HG02571 (cell line): ENCODE measurements around the gene FKBP11.

Experiments
- ATAC-seq: cut with Tn5 transposase; IDR thresholded peaks from one replicate; pipeline ENCODE4 v1.9.1; 2021; ENCODE audit warnings: mild to moderate bottlenecking, moderate library complexity; ENCODE audit not compliant: unreplicated experiment

Gene FKBP11

GRCh38 chr12:48925304-48926011, at the start of gene FKBP11:
FKBP11 (minus strand) TSS chr12:48925492; CDS start chr12:48925428, 64 bp downstream.
- peak; percentile 76 for ATAC-seq

DNA sequence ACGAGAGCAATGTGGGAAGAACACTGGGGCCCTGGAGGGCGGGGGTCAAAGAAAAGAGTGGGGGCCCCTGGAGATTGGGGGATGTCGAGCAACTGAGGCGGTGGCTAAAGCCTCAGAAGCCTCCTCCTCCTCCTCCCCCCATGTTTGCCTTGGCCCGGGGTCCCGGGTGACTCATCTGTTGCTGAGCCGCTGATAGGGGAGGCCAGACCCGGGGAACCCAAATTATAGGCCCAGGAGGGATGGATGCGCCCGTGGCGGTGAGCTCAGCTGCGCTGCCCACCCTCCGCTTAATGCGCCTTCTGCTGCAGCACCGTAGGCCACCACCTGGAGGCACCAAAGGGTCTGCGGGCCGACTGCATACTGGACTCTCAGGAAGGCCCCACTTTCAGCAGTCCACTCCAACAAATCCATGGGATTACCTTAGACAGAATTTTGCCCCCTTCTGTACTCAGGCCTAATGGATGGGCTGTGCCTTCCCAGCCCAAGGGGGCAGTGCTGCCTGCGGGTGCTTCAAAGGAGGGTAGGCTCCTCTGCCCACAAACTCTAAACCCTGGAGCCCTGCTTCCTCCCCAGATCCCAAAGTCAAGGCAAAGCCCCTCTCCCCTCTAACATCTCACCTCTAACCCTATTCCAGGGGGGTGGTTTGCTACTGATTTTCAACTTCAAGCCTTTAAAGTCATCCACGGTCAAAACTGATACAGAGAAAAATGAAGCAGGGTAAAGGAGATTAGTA, 48.8 kb upstream of the FKBP11 start:
- ATAC-seq = no peak

GRCh38 chr12:48973531-48973930, 48.2 kb upstream of the FKBP11 start:
- ATAC-seq = no peak

DNA sequence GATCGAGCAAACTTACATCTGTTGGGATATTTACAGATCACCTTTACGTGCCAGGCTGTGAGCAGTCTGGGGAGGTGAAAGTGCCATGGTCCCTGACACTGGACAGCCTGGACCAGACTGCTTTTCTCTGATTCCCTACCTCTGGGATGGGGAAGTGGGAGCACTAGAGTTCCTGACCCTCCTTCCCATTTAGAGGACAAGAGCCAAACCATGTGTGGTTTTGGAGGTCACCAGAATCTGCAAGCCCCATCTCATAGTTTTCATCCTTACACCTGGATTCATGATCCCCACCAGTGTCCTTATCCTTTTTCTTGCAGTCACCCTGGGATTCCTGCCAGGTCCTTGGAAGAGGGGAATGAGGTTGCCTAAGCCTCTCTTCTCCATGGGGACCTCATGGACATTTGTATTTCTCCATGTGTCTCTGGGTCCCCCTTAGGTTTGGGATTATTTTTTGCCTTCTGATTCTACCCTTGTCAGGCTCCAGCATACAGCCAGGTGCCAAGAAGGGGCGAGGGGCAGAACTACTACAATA, 47.7 kb upstream of the FKBP11 start:
- no peak for ATAC-seq

- no peak for ATAC-seq
Measured at GRCh38 chr12:48972213-48972951, 47.1 kb upstream of the FKBP11 start.

DNA sequence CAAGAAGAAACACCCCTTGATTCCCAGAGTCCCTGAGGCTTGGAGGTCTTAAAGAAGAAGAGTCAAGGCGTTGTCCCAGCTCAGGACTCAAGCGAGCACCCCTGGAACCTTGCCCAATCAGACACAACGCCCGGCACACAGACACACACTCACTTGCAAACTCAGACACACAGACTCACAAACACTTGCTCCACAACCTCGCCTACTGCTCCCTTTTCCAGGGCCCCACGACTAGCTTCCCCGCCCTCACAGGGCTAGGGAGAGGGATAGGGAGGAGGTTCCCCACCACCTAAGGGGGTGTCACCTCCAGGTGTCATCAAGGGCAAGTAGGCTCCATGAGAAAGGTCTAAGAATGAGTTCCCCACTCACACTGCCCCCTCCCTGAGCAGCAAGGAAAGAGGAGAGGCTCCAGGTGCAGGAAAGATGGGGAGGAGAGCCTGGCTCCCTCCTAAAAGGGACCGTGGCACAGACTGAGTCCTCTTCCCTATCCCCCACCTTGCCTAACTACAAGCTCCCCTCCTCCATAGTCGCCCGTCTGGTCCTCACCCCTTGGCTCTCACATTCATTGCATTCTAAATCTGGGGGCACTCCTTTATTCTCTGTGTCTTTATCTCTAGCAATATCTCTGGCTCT, 45.5 kb upstream of the FKBP11 start:
- ATAC-seq = no peak

DNA sequence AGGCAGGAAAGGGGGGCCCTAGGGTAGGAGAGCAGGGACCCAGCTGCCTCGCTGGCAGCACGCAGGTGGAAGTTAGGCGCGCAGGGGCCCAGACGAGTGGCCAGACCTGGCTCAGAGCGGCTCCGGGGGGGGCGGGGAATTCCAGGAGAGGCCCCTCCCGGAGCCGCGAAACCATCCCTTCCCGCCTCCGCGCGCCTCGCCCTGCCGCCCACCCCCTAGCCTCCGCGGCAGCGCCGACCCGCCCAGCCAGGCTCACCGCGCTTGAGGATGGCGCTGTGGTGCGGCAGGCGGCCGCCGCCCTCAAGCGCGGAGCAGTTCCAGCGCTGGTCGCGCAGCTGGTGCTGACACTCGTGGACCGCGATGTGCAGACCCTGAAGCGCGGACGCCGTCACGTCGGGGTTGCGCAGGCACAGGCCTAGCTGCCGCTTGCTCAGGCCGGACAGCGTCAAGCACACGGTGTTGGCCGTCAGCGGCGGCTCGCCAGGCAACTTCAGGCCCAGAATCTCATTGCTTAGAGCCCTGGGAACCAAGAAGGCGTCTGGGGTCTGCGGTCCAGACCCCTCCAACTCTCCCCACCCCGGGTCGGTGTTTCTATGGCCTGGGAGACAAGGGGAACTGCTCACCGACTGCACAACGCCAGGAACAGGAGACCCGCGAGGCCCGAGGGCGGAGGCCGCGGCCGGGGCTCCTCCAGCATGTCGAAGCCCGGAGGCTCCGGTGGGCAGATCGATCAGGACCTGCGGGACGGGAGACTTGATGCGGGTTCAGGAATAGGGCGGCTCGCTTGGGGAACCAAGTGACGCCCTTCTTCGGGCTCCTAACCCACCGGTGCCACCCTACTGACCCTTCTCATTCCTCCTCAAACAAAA, 44.8 kb upstream of the FKBP11 start:
- ATAC-seq = no peak

DNA sequence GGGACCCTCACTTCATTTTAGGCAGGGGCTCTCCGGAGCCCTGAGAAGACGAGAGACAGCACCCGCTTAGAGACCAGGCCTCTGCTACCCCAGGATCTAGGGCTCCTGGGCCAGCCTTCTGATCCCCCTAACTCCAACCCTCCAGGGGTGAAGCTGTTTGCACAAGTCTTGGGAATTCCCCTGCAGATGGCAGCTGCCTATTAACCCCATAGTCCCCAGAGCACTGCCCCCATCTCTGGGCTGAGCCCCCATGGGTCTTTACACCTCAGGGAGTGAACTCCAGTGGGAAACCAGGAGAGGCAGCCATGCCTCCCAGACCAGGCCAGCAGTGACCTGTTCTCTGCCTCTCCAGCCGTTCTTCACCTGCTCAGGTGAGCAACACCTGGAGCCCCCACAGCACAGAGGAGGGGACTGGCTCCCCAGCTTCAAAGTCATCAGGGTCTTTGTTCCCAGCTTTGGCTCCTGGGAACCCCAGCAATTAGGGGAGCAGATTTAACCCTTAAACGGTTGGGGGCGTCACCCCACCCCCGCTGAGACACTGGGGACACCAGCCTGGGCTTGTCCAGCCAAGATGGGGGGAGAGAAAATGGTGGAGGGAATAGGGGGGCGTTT, 44.0 kb upstream of the FKBP11 start:
- no peak for ATAC-seq

DNA sequence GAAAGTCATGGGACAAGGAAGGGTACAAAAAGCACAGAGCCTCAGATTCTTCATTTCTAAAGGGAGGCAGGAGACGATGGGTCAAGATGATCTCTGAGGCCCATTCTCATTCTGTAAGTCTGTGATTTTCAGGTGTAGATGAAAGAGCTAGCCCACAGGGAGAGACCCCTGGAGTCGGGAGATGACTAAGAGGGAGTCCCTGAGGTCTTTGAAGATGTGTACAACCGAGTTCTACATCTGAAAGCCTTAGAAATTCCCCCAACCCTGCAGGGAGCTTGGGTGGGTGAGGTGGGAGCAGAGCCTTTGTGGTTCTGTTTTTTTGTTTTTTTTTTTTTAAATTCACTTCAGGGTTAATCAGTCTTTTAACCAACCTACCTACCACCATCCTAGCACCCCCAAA, 43.2 kb upstream of the FKBP11 start:
- ATAC-seq = no peak

GRCh38 chr12:48967991-48968390, 42.7 kb upstream of the FKBP11 start:
- no peak for ATAC-seq

DNA sequence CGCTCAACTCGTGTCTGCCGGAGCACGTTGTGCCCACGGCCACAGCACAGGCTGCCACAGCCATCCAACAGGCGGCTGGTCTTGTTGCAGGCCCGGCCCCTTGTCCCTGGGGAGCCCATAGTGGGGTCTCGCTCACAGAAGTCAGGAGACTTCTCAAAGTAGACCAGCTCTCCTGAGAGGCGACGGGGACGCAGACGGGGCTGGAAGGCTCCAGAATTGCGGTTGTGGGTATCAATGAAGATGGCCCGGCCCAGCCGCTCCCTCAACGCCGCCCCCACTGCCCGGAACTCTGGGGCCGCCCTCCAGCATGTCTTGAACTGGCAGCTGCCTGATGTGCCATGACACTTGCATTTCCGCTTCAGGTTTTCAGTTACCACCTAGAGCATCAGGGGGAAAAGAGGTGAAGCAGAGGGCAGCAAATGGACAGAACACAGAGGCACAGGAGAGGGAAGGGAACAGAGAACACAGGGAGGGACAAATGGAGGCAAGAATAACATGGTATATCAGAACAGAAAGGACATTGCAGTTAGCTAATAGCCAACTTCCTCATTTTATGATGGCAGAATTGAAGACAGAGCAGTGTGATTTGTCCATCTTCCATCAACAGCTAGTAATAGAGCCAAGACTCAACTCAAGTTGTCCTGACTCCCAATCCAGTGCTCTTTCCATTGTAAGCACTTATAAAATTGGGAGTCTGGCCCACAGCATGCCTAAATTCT, 41.0 kb upstream of the FKBP11 start:
- no peak for ATAC-seq

GRCh38 chr12:48965298-48965838, 40.1 kb upstream of the FKBP11 start:
- no peak for ATAC-seq

GRCh38 chr12:48961801-48962200, 36.5 kb upstream of the FKBP11 start:
- ATAC-seq = no peak

GRCh38 chr12:48961331-48961730, 36.0 kb upstream of the FKBP11 start:
- ATAC-seq = no peak

GRCh38 chr12:48960834-48961233, 35.5 kb upstream of the FKBP11 start:
- no peak for ATAC-seq

- ATAC-seq = no peak
Measured at GRCh38 chr12:48958049-48958388, 32.7 kb upstream of the FKBP11 start.

- ATAC-seq = peak; percentile 85
Measured at GRCh38 chr12:48957141-48958048, 32.1 kb upstream of the FKBP11 start, which contains the start of gene ARF3. ARF3 (minus strand) TSS chr12:48957487; CDS start chr12:48941095, 16,392 bp downstream.
